ENCODE data around the gene YAF2. TPM values are rescaled to one million over a fixed set of nuclear protein-coding genes. Genes with fewer than 3 reads are reported as not detected.
"Not testable (repeated sequence)": the region's sequence is repeated elsewhere in the genome, so short reads cannot be mapped to it uniquely, and the experiment has no call there.

Gene YAF2
- polyA plus RNA-seq, 4 donors = 26.6 to 29.2 (median 28.2) TPM

- no peak for DNase-seq (ENCODE audit: low read depth in 4 of 4, low spot score in 2 of 4)
Measured at GRCh38 chr12:42255866-42256261, 17.8 kb upstream of the YAF2 start.

- DNase-seq (ENCODE audit: low read depth in 4 of 4, low spot score in 2 of 4) = no peak
Measured at GRCh38 chr12:42255221-42255865, 17.3 kb upstream of the YAF2 start.

GRCh38 chr12:42252645-42253044 lies 14.6 kb upstream of the YAF2 start:
- not testable (repeated sequence) for DNase-seq (ENCODE audit: low read depth in 4 of 4, low spot score in 2 of 4)

GRCh38 chr12:42249033-42249432 lies 11.0 kb upstream of the YAF2 start:
- not testable (repeated sequence) for DNase-seq (ENCODE audit: low read depth in 4 of 4, low spot score in 2 of 4)

GRCh38 chr12:42240131-42240750 lies 2.2 kb upstream of the YAF2 start:
- DNase-seq (ENCODE audit: low read depth in 4 of 4, low spot score in 2 of 4) = no peak

- DNase-seq (ENCODE audit: low read depth in 4 of 4, low spot score in 2 of 4) = peak in 1 of 4 donors; percentile 34
Measured at GRCh38 chr12:42237853-42238239, 202 bp downstream of the YAF2 start.

- peak; percentile 44 to 59 (median 52) for DNase-seq (ENCODE audit: low read depth in 4 of 4, low spot score in 2 of 4)
Measured at GRCh38 chr12:42237052-42237852, 796 bp downstream of the YAF2 start.

GRCh38 chr12:42236017-42236416 lies 2.0 kb downstream of the YAF2 start:
- DNase-seq (ENCODE audit: low read depth in 4 of 4, low spot score in 2 of 4) = no peak

GRCh38 chr12:42235426-42235825 lies 2.6 kb downstream of the YAF2 start:
- DNase-seq (ENCODE audit: low read depth in 4 of 4, low spot score in 2 of 4) = no peak

- no peak for DNase-seq (ENCODE audit: low read depth in 4 of 4, low spot score in 2 of 4)
Measured at GRCh38 chr12:42234970-42235369, 3.1 kb downstream of the YAF2 start.

GRCh38 chr12:42227525-42227924 lies 10.5 kb downstream of the YAF2 start:
- not testable (repeated sequence) for DNase-seq (ENCODE audit: low read depth in 4 of 4, low spot score in 2 of 4)

- DNase-seq (ENCODE audit: low read depth in 4 of 4, low spot score in 2 of 4) = not testable (repeated sequence)
Measured at GRCh38 chr12:42224501-42224900, 13.5 kb downstream of the YAF2 start.

- no peak for DNase-seq (ENCODE audit: low read depth in 4 of 4, low spot score in 2 of 4)
Measured at GRCh38 chr12:42222724-42223123, 15.3 kb downstream of the YAF2 start.

- no peak for DNase-seq (ENCODE audit: low read depth in 4 of 4, low spot score in 2 of 4)
Measured at GRCh38 chr12:42221726-42222125, 16.3 kb downstream of the YAF2 start.

GRCh38 chr12:42217656-42218055 lies 20.4 kb downstream of the YAF2 start:
- DNase-seq (ENCODE audit: low read depth in 4 of 4, low spot score in 2 of 4) = no peak

GRCh38 chr12:42216737-42217136 lies 21.3 kb downstream of the YAF2 start:
- DNase-seq (ENCODE audit: low read depth in 4 of 4, low spot score in 2 of 4) = no peak

- DNase-seq (ENCODE audit: low read depth in 4 of 4, low spot score in 2 of 4) = not testable (repeated sequence)
Measured at GRCh38 chr12:42215759-42216158, 22.3 kb downstream of the YAF2 start.

GRCh38 chr12:42213954-42214426 lies 24.1 kb downstream of the YAF2 start:
- no peak for DNase-seq (ENCODE audit: low read depth in 4 of 4, low spot score in 2 of 4)

GRCh38 chr12:42213023-42213422 lies 25.0 kb downstream of the YAF2 start:
- DNase-seq (ENCODE audit: low read depth in 4 of 4, low spot score in 2 of 4) = no peak

GRCh38 chr12:42208574-42208973 lies 29.5 kb downstream of the YAF2 start:
- DNase-seq (ENCODE audit: low read depth in 4 of 4, low spot score in 2 of 4) = no peak

GRCh38 chr12:42204819-42205218 lies 33.2 kb downstream of the YAF2 start:
- DNase-seq (ENCODE audit: low read depth in 4 of 4, low spot score in 2 of 4) = no peak
